ENCODE results near the gene PGGT1B. TPM values are rescaled to one million over a fixed set of nuclear protein-coding genes. Genes with fewer than 3 reads are reported as not detected.

The PGGT1B gene
- total and polyA plus RNA-seq, 7 donors = 5.4 to 18.3 (median 11.4) TPM

- H3K27me3 ChIP-seq = no peaks in the 10 kb centered on the region
- H3K4me3 ChIP-seq = no peak overlapping the region
- intact Hi-C loops (cut with DNase I) = loop anchor here (10.0 kb wide), 1 partner anchor 90 kb away; no protein-coding TSS in a partner anchor
- no peak overlapping the region for H3K27ac ChIP-seq
- H3K36me3 ChIP-seq = peaks cover 0 to 15% (median 0%) of the 10 kb centered on the region in 4 donors
- H3K4me1 ChIP-seq = peaks cover 0 to 20% (median 16%) of the 10 kb centered on the region in 4 donors
- TF ChIP-seq POLR2A (IDR thresholded peaks at IDR 0.05) (no peak), EP300 (IDR thresholded peaks at IDR 0.05) (no peak), CTCF (IDR thresholded peaks at IDR 0.05) (no peak), POLR2AphosphoS5 (IDR thresholded peaks at IDR 0.05) (no peak)
- H3K9me3 ChIP-seq = no peaks in the 10 kb centered on the region
- WGBS, 2 donors = 96 to 97% methylated on average over 13 of the region's 13 CpGs
- peak; percentile 60 for DNase-seq
These were observed 2.5 kb upstream of the PGGT1B start for GRCh38 chr5:115265220-115265619.

DNA sequence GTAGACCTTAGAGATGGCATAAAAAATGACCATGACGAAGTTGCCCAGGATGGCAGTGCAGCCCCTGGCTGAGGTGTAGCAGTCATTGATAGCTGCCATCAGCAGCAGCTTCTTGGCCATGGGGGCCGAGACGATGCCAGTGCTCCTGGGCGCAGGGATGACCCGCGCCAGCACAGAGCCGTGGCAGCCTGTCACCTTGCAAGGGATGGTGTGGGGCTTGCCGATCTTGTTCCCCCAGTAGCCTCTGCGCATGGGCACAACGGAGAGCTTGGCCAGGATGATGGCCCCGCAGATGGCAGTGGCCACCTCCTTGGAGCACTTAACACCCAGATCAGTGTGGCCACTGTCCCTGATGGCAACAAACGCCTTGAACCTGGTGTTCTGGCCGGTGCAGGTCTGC lies 2.1 kb upstream of the PGGT1B start:
- Histone ChIP-seq H3K27me3 (no peaks in the 10 kb centered on the region), H3K27ac (no peak overlapping the region), H3K9me3 (no peaks in the 10 kb centered on the region), H3K4me1 (peaks cover 0 to 20% (median 18%) of the 10 kb centered on the region in 4 donors), H3K4me3 (no peak overlapping the region), H3K36me3 (peaks cover 0 to 15% (median 0%) of the 10 kb centered on the region in 4 donors)
- intact Hi-C loops (cut with DNase I) = loop anchor here (10.0 kb wide), 1 partner anchor 90 kb away; no protein-coding TSS in a partner anchor
- no peak for TF ChIP-seq EP300 (IDR thresholded peaks at IDR 0.05)
- no peak for TF ChIP-seq POLR2A (IDR thresholded peaks at IDR 0.05)
- TF ChIP-seq CTCF (IDR thresholded peaks at IDR 0.05) = no peak
- no peak for TF ChIP-seq POLR2AphosphoS5 (IDR thresholded peaks at IDR 0.05)
- no peak for DNase-seq
- 98% methylated on average over 13 of the region's 13 CpGs for WGBS, 2 donors

GRCh38 chr5:115263078-115263380 lies 352 bp upstream of the PGGT1B start:
- peak overlapping the region; percentile 77 to 86 (median 84) for H3K27ac ChIP-seq
- no peak for DNase-seq
- intact Hi-C loops (cut with DNase I) = loop anchor here (2.0 to 10.0 kb wide), 2 partner anchors 34 to 88 kb away; partner anchors contain the start of gene CCDC112
- no peaks in the 10 kb centered on the region for H3K27me3 ChIP-seq
- peak overlapping the region; percentile 71 to 80 (median 74) for H3K4me3 ChIP-seq
- no peaks in the 10 kb centered on the region for H3K9me3 ChIP-seq
- TF ChIP-seq CTCF (IDR thresholded peaks at IDR 0.05) = no peak
- no peak for TF ChIP-seq POLR2A (IDR thresholded peaks at IDR 0.05)
- no peak for TF ChIP-seq EP300 (IDR thresholded peaks at IDR 0.05)
- no peak for TF ChIP-seq POLR2AphosphoS5 (IDR thresholded peaks at IDR 0.05)
- WGBS, 2 donors = 48 to 57% methylated on average over 7 of the region's 7 CpGs
- H3K36me3 ChIP-seq = peaks cover 0 to 5% (median 0%) of the 10 kb centered on the region in 4 donors
- H3K4me1 ChIP-seq = peaks cover 0 to 20% (median 20%) of the 10 kb centered on the region in 4 donors

GRCh38 chr5:115262011-115262320 lies 711 bp downstream of the PGGT1B start:
- DNase-seq = no peak
- no peak for TF ChIP-seq POLR2AphosphoS5 (IDR thresholded peaks at IDR 0.05)
- H3K9me3 ChIP-seq = no peaks in the 10 kb centered on the region
- peaks cover 0 to 21% (median 20%) of the 10 kb centered on the region in 4 donors for H3K4me1 ChIP-seq
- peak overlapping the region; percentile 71 to 80 (median 74) for H3K4me3 ChIP-seq
- intact Hi-C loops (cut with DNase I) = loop anchor here (2.0 to 10.0 kb wide), 2 partner anchors 35 to 87 kb away; partner anchors contain the start of gene CCDC112
- H3K36me3 ChIP-seq = no peaks in the 10 kb centered on the region
- 2 to 4% methylated on average over 8 of the region's 8 CpGs for WGBS, 2 donors
- peak overlapping the region; percentile 77 to 86 (median 84) for H3K27ac ChIP-seq
- no peaks in the 10 kb centered on the region for H3K27me3 ChIP-seq

- DNase-seq = no peak
- intact Hi-C loops (cut with DNase I) = loop anchor here (10.0 kb wide), 1 partner anchor 85 kb away; no protein-coding TSS in a partner anchor
- no peaks in the 10 kb centered on the region for H3K27me3 ChIP-seq
- WGBS, 2 donors = 79 to 93% methylated on average over 2 of the region's 2 CpGs
- no peaks in the 10 kb centered on the region for H3K9me3 ChIP-seq
- H3K27ac ChIP-seq = no peak overlapping the region
- no peak for TF ChIP-seq POLR2AphosphoS5 (IDR thresholded peaks at IDR 0.05)
- no peak for TF ChIP-seq EP300 (IDR thresholded peaks at IDR 0.05)
- no peak for TF ChIP-seq POLR2A (IDR thresholded peaks at IDR 0.05)
- TF ChIP-seq CTCF (IDR thresholded peaks at IDR 0.05) = no peak
- no peaks in the 10 kb centered on the region for H3K36me3 ChIP-seq
- no peak overlapping the region for H3K4me3 ChIP-seq
- H3K4me1 ChIP-seq = peaks cover 0 to 31% (median 20%) of the 10 kb centered on the region in 4 donors
These were observed 2.4 kb downstream of the PGGT1B start for GRCh38 chr5:115260248-115260647.

Data from sigmoid colon (tissue), 7 donors.